ENCODE measurements around the gene CDC14B.
A peak's percentile ranks its signal among the peaks of the same experiment; 100 is the strongest.
"Not testable (repeated sequence)": the region's sequence is repeated elsewhere in the genome, so short reads cannot be mapped to it uniquely, and the experiment has no call there.

Gene CDC14B

DNA sequence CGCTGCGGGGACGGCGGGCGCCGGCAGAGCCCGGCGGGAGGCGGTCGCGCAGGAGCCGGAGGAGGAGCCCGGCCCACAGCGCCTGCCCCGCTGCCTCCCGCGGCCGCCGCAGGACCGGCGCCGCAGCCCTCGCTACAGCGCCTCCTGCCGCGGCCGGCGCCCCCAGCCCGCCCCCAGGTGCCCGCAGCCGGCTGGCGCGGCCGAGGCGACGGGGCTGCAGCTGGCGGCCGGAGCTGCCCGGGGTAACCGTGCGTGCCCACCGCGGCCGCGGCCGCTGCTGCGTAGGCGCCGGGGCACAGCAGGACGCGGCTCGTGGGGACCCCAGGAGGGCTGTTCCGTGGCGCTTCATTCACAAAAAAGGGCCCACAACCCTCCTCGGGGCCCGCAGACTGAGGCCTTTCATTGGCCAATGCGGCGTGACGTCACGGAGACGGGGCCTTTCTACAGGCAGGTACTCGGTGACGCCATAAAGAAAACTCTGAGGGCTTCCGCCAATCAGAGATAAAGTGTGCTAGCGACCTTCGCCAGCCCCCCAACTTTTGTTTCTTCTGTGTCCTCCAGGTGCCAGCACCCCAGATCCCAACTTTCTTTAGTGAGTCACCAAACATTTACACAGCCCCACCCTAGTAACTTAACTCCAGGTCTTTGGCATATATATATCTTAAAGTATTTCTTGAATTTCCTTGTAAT, at the start of gene CDC14B:
Gene CDC14B (minus strand): TSS at position 353 of the 690 bp plus-strand sequence. CDS start 465 bp downstream, outside the sequence.
- DNase-seq, result peak; percentile 88

GRCh38 chr9:96668868-96669534, 49.4 kb upstream of the CDC14B start:
- no peak for DNase-seq

GRCh38 chr9:96667363-96667728, 47.7 kb upstream of the CDC14B start:
- DNase-seq, result no peak

- not testable (repeated sequence) for DNase-seq
Observed at GRCh38 chr9:96666653-96667362, 47.2 kb upstream of the CDC14B start.

GRCh38 chr9:96665789-96666188, 46.1 kb upstream of the CDC14B start:
- no peak for DNase-seq

GRCh38 chr9:96663506-96664120, 44.0 kb upstream of the CDC14B start:
- DNase-seq, result no peak

- DNase-seq, result no peak
Observed at GRCh38 chr9:96661711-96662110, 42.1 kb upstream of the CDC14B start.

DNA sequence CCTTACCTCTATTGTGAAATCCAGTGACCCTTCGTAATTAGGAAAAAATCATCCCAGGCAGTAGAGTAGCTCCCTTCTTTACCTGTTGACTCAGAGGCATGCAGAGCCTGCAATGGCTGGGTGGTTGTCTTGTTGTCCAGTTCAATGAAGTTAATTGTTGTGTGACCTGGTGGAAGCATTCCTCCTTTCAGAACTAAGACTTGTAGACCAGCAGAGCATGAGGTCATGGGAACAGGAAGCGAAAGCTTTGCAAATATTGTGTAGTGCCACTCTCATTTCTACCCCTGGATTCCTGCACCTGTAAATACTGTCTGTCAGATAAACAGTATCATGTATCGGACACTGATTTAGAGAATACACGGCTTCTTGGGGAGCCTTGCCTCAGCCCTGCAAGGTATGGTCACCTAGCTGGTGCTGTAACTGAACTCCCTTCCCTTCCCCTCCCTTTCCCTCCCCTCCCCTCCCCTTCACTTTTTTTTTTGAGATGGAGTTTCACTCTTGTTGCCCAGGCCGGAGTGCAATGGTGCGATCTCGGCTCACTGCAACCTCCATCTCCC, 41.1 kb upstream of the CDC14B start:
- no peak for DNase-seq

DNA sequence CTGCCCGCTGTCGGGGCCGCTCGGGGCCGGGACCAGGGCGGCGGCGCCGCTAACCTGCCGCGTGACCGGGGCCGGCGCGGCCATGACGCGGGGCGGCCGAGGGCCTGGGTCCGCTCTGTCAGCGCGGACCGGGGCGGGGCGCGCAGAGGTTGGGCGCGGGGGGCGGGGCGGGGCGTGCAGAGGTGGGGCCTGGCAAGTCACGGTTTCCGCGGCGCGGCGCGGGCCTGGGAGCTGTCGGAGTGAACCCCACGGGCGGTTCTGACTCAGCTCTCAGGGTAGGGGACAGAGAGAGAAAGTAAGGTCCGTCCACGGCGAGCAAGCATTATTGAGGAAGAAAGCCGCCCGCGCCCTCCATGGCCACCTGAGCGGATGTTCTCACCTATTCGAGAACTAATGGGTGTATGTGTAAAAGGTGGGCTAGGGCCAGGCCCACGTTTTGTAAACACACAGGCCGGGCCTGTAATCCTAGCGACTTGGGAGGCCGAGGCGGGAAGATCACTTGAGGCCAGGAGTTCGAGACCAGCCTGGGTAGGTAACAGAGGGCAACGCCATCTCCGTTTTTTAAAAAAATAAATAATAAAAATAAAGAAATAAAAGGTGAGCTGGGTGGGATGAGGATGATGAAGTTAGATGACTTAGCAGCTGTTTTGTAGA, 35.7 kb upstream of the CDC14B start, which contains the start of gene PRXL2C:
Gene PRXL2C (minus strand): TSS at position 120 of the 654 bp plus-strand sequence. CDS start 36 bp downstream, at position 84.
- DNase-seq, result peak; percentile 94

GRCh38 chr9:96654450-96655197, 35.0 kb upstream of the CDC14B start:
- peak; percentile 88 for DNase-seq

- no peak for DNase-seq
Observed at GRCh38 chr9:96651626-96652025, 32.0 kb upstream of the CDC14B start.

- DNase-seq, result no peak
Observed at GRCh38 chr9:96649620-96650324, 30.1 kb upstream of the CDC14B start.

DNA sequence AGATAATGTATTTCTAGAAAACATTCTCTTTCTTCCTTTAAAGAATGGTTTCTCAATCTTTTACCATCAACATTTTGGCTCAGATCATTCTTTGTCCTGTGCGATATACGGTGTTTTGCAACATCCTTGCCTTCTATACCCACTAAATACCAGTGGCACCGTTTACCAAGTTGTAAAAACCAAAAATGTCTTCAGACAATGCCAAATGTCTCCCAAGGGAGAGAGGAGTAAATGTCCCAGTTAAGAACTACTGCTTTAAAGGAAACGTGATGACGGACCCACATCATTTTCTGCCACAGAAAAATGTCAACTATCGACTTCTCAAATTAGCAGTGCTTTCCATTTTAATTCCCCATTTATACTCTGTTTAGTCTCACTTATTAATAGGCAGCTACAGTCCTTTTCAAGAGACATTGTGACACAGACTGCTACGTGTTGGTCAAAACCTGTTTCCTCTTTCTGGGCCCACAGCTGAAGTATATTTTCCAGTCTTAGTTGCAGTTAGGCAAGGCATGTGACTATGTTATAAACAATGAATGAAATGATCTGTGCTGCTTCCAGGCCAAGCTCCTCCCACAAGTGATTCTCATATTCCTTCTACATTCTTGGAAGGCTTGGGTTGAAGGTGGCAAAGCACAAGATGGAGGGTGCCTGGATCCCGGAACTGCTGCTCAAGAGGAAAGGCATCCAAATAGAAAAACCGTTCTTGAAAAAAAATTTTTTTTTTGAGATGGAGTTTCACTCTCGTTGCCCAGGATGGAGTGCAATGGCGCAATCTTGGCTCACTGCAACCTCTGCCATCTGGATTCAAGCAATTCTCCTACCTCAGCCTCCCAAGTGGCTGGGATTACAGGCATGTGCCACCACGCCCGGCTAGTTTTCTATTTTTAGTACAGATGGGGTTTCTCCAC, 26.7 kb upstream of the CDC14B start:
- DNase-seq, result no peak

DNA sequence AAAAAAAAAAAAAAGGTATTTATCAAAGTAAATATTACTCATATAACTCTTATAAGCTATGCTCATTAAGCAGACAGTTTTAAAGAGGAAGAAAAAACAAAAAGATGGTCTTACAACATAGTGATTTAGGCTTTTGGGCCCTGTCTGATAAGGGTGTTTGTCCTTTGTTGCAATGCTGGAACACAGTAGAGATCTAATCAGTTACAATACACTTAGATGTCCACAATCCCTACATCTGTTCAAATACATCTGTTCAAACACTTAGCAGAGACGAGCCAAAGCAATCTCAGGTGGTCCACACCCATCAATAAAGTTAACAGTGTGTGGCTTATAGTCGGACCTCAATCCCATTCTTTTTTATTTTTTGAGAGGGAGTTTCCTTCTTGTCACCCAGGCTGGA, 24.5 kb upstream of the CDC14B start:
- DNase-seq, result no peak

GRCh38 chr9:96641514-96641913, 21.9 kb upstream of the CDC14B start:
- DNase-seq, result no peak

DNA sequence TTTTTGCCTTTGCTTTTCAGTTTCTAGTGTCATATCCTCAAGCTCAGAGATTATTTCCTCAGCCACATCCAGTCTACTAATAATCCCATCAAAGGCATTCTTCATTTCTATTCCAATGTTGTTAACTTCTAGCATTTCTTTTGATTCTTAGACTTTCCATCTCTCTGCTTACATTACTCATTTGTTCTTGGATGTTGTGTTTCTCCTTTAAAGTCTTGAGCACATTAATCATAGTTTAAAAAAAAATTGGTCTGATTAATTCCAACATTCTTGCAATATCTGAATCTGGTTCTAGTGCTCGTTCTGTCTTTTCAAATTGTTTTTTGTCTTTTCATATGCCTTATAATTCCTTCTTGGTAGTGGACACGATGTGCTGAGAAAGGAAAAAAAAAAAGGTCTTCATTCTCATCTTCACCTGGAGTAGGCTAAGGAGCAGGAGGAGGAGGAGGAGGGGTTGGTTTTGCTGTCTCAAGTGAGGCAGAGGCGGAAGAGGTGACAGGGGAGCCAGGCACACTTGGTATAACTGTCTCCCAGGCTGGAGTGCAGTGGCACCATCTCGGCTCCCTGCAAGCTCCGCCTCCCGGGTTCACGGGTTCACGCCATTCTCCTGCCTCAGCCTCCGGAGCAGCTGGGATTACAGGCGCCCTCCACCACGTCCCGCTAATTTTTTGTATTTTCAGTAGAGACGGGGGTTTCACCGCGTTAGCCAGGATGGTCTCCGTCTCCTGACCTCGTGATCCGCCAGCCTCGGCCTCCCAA, 19.1 kb upstream of the CDC14B start:
- DNase-seq, result no peak

DNA sequence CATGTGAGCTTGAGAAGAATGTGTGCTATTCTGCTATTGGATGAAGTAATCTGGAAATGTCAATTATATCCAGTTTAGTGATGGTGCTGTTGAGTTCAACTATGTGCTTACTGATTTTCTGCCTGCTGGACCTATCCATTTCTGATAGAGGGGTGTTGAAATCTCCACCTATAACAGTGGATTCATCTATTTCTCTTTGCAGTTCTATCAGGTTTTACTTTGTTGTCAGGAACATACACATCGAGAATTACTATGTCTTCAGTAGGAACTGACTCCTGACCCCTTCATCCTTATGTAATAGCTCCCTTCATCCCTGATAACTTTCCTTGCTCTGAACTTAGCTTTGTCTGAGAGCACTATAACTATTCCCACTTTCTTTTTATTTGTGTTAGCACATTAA, 16.7 kb upstream of the CDC14B start:
- DNase-seq, result no peak

GRCh38 chr9:96633579-96633978, 13.9 kb upstream of the CDC14B start:
- not testable (repeated sequence) for DNase-seq

GRCh38 chr9:96626912-96627311, 7.3 kb upstream of the CDC14B start:
- no peak for DNase-seq

All from activated effector memory CD4-positive, alpha-beta T cell treated with anti-CD3 and anti-CD28 coated beads, Interleukin-2, amount 50 U/mL, for 16 hours (primary cell).